PC-9 (cell line): Measurements from ENCODE around the gene LSP1.

Experiments used
- CTCF ChIP-seq: fragments of 200-600 bp; sonication (generic); conservative IDR thresholded peaks from 2 replicates; pipeline ENCODE4 v1.6.1; 2017; ENCODE audit warnings: mixed run types, antibody characterized with exemption, mild to moderate bottlenecking, moderate library complexity
- EZH2 ChIP-seq: fragments of 200-600 bp; sonication (generic); IDR thresholded peaks from 2 replicates; pipeline ENCODE4 v1.8.0; 2017; ENCODE audit warnings: antibody characterized with exemption, low read depth

- TF ChIP-seq CTCF, result no peak
- TF ChIP-seq EZH2, result no peak
Observed at GRCh38 chr11:1843098-1843473, 9.8 kb upstream of the LSP1 start.
